MCF 10A (cell line): ENCODE measurements around the gene JPH3. TPM values are rescaled to one million over a fixed set of nuclear protein-coding genes. Genes with fewer than 3 reads are reported as not detected.

Source experiments
- BruUV-seq: library from RNA; stranded (reverse); fragments of 400-500 nt; replicated peaks from 2 replicates; lab custom pipeline; 2021; lab: Mats Ljungman, UMichigan
- CTCF ChIA-PET: fragments of 300-600 bp; sonication (Branson Sonifier 250); formaldehyde crosslinking; extraction: SDS; loops from one replicate; lab custom pipeline; 2021; ENCODE audit warnings: antibody characterized with exemption, inconsistent platforms; lab: Yijun Ruan, JAX
- POLR2A ChIA-PET: fragments of 300-600, 350-650 bp; sonication (Branson Sonifier 250); formaldehyde crosslinking; extraction: SDS; loops from one replicate; lab custom pipeline; 2020; ENCODE audit warnings: antibody characterized with exemption, inconsistent platforms; lab: Yijun Ruan, JAX
- DNase-seq: peaks from one replicate; pipeline ENCODE4 v3.0.0-alpha.2; 2018; ENCODE audit not compliant: unreplicated experiment
- H3K27ac Mint-ChIP-seq: one replicate; pipeline ENCODE4 v1.8.0; 2022; ENCODE audit warnings: mild to moderate bottlenecking, low read depth, mixed read lengths; ENCODE audit not compliant: unreplicated experiment
- H3K27me3 Mint-ChIP-seq: one replicate; pipeline ENCODE4 v1.8.0; 2022; ENCODE audit warnings: mixed read lengths; ENCODE audit not compliant: insufficient read depth, unreplicated experiment
- H3K36me3 Mint-ChIP-seq: one replicate; pipeline ENCODE4 v1.8.0; 2022; ENCODE audit warnings: mild to moderate bottlenecking, moderate library complexity, mixed read lengths; ENCODE audit not compliant: insufficient read depth, unreplicated experiment
- H3K4me1 Mint-ChIP-seq: one replicate; pipeline ENCODE4 v1.8.0; 2022; ENCODE audit warnings: mixed read lengths; ENCODE audit not compliant: insufficient read depth, unreplicated experiment
- H3K4me3 Mint-ChIP-seq: one replicate; pipeline ENCODE4 v1.8.0; 2022; ENCODE audit warnings: mild to moderate bottlenecking, moderate library complexity, mixed read lengths; ENCODE audit not compliant: unreplicated experiment
- H3K9me3 Mint-ChIP-seq: one replicate; pipeline ENCODE4 v1.8.0; 2022; ENCODE audit warnings: mixed read lengths; ENCODE audit not compliant: unreplicated experiment
- intact Hi-C: fragments of 100-400 bp; cut with micrococcal nuclease; formaldehyde crosslinking; loops from 2 replicates; pipeline ENCODE4 v1.14.1; 2022
- total RNA-seq: library from RNA; stranded (reverse); gene quantifications from 2 replicates; pipeline ENCODE4 v1.2.3, GENCODE V29; 2022
- TF ChIP-seq, protein P1 (sequence below): fragments of 200-600 bp; IDR thresholded peaks from one replicate; pipeline ENCODE4 v1.8.0; 2022; ENCODE audit warnings: antibody characterized with exemption, mild to moderate bottlenecking; ENCODE audit not compliant: unreplicated experiment

The JPH3 gene
- total RNA-seq, 1 experiment from 2014 or later, result not detected

DNA sequence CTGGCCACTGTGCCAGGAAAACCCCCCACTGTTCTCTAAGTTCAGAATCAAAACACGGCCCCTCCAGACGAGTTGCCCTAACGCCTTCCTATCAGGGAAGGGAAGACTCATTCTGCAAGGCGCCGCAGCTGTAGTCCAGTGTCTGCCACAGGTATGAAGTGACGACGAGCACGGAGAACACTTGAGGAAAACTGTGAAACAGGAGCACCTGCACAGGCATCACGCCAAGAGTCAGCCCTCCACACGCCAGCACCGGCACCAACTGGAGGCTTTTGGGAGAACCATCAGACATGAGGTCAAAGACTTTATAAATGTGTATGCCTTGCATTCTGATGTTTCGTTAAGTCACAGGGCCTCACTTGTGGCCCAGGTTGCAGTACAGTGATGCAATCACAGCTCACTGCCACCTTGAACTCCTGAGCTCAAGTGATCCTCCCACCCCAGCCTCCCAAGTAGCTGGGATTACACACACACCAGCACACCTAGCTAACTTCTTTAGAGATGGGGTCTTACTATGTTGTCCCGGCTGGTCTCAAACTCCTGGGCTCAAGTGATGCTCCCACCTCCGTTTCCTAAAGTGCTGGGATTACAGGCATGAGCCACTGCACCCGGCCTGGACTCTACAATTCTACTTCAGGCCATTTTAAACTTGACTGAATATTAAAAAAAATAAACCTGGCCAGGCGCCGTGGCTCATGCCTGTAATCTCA is 140.6 kb downstream of the JPH3 start:
- no peaks in the 10 kb centered on the region for H3K9me3 Mint-ChIP-seq
- CTCF ChIA-PET, result interaction anchor here (1.2 to 1.6 kb wide), 2 partner anchors 18 to 26 kb away, joined by 3 to 5 read pairs; no protein-coding TSS in a partner anchor
- no peak for DNase-seq
- TF ChIP-seq, protein P1, sequence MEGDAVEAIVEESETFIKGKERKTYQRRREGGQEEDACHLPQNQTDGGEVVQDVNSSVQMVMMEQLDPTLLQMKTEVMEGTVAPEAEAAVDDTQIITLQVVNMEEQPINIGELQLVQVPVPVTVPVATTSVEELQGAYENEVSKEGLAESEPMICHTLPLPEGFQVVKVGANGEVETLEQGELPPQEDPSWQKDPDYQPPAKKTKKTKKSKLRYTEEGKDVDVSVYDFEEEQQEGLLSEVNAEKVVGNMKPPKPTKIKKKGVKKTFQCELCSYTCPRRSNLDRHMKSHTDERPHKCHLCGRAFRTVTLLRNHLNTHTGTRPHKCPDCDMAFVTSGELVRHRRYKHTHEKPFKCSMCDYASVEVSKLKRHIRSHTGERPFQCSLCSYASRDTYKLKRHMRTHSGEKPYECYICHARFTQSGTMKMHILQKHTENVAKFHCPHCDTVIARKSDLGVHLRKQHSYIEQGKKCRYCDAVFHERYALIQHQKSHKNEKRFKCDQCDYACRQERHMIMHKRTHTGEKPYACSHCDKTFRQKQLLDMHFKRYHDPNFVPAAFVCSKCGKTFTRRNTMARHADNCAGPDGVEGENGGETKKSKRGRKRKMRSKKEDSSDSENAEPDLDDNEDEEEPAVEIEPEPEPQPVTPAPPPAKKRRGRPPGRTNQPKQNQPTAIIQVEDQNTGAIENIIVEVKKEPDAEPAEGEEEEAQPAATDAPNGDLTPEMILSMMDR, result no peak
- no peaks in the 10 kb centered on the region for H3K27me3 Mint-ChIP-seq
- no peak overlapping the region for H3K4me3 Mint-ChIP-seq
- peaks cover 55% of the 10 kb centered on the region for H3K36me3 Mint-ChIP-seq
- no TSS peak for BruUV-seq
- POLR2A ChIA-PET, result interaction anchor here (0.5 to 0.7 kb wide), 4 partner anchors 10 to 41 kb away, joined by 3 to 4 read pairs (median 3); partner anchors contain the start of gene KLHDC4
- H3K4me1 Mint-ChIP-seq, result peaks cover 6% of the 10 kb centered on the region
- H3K27ac Mint-ChIP-seq, result no peak overlapping the region
- intact Hi-C loops, result no loop called here

DNA sequence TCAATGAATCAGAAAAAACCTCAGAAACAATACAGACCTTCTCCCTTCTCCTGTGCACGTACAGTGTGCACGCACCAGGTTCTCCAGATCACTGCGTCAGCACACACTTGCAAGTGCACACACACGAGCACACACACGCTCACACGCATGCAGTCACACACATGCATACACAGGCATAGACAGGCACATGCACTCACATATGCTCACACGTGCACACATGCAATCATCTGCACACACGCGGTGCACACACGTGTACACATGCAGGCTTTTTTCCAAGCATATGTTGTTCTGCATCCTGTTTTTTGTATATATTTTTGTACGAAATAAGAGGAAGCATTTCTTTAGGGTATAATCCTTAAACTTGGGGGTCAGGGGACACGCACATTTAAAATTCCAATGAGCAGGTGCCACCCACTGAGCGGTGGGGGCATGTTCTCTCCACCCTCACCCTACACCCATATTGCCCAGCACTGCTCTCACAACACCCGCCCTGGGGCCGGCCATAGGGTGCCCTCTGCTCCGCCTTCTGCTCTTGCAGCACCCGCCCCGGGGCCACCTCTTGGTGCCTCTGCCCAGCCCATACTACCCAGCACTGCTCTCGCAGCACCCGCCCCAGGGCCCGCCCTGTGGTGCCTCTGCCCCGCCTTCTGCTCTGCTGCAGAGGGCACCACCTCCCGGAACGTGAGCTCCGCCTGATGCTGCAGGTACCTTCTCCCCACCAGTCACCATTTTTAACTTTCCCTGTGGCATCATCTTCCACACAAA is 142.6 kb downstream of the JPH3 start:
- H3K27ac Mint-ChIP-seq, result no peak overlapping the region
- H3K9me3 Mint-ChIP-seq, result no peaks in the 10 kb centered on the region
- ChIA-PET POLR2A (interaction anchor here (0.5 kb wide), 1 partner anchor 133 kb away, joined by 4 read pairs; no protein-coding TSS in a partner anchor), CTCF (interaction anchor here (0.9 to 1.2 kb wide), 2 partner anchors 19 to 34 kb away, joined by 3 to 4 read pairs; no protein-coding TSS in a partner anchor)
- intact Hi-C loops, result no loop called here
- H3K4me1 Mint-ChIP-seq, result peaks cover 6% of the 10 kb centered on the region
- DNase-seq, result no peak
- no peak overlapping the region for H3K4me3 Mint-ChIP-seq
- BruUV-seq, result no TSS peak
- peaks cover 75% of the 10 kb centered on the region for H3K36me3 Mint-ChIP-seq
- no peaks in the 10 kb centered on the region for H3K27me3 Mint-ChIP-seq
- TF ChIP-seq, protein P1, result no peak

DNA sequence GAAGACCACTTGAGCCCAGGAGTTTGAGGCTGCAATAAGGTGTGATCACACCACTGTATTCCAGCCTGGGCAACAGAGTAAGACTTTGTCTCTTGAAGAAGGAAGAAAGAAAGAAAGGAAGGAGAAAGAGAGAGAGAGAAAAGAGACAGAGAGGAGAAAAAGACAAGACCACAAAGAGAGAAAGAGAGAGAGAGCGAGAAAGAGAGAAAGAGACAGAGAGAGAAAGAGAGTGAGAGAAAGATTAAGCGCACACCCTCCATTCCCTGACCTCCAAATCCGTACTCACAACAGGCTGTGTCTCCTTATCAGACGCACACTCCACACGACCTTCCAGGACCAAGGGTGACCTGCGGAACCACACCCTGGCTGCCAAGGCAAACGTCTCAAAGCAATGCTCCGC is 143.9 kb downstream of the JPH3 start:
- H3K36me3 Mint-ChIP-seq, result peaks cover 82% of the 10 kb centered on the region
- no peaks in the 10 kb centered on the region for H3K27me3 Mint-ChIP-seq
- no peak overlapping the region for H3K27ac Mint-ChIP-seq
- DNase-seq, result no peak
- H3K4me3 Mint-ChIP-seq, result no peak overlapping the region
- TF ChIP-seq, protein P1, result no peak
- no peaks in the 10 kb centered on the region for H3K9me3 Mint-ChIP-seq
- no peaks in the 10 kb centered on the region for H3K4me1 Mint-ChIP-seq
- intact Hi-C loops, result no loop called here
- no TSS peak for BruUV-seq
- ChIA-PET POLR2A (no interaction called here), CTCF (interaction anchor here (0.9 to 1.2 kb wide), 2 partner anchors 18 to 33 kb away, joined by 3 to 4 read pairs; no protein-coding TSS in a partner anchor)

Other genes with a start within 250 kb of the JPH3 start
- gene FBXO31, start 218.7 kb upstream of the JPH3 start, total RNA-seq, result 43.2 and 53.9 TPM in 2 replicates
- 271 and 348 TPM in 2 replicates for gene MAP1LC3B, start 210.2 kb upstream of the JPH3 start, total RNA-seq
- 23.3 and 28.2 TPM in 2 replicates for gene ZCCHC14, start 109.5 kb upstream of the JPH3 start, total RNA-seq
- 82.9 and 106 TPM in 2 replicates for gene KLHDC4, start 163.5 kb downstream of the JPH3 start, total RNA-seq